H9 (cell line): Measurements from ENCODE around the gene JMJD1C. TPM values are rescaled to one million over a fixed set of nuclear protein-coding genes. Genes with fewer than 3 reads are reported as not detected.
A peak's percentile ranks its signal among the peaks of the same experiment; 100 is the strongest.

ENCODE experiments used
- DNase-seq: peaks from one replicate; pipeline ENCODE4 v3.0.0-alpha.2; 2017
- H2AFZ ChIP-seq: one replicate; pipeline ENCODE4 v1.6.1; 2013; ENCODE audit warnings: mild to moderate bottlenecking, low read length, control low read depth, moderate library complexity
- H2AK5ac ChIP-seq: 2 replicates; pipeline ENCODE4 v1.6.1; 2013; ENCODE audit warnings: low read length, control low read depth, mixed read lengths; ENCODE audit not compliant: insufficient read length
- H2BK120ac ChIP-seq: one replicate; pipeline ENCODE4 v1.6.1; 2013; ENCODE audit warnings: low read depth, mild to moderate bottlenecking, low read length, control low read depth, inconsistent platforms; ENCODE audit not compliant: poor library complexity, severe bottlenecking
- H2BK12ac ChIP-seq: 2 replicates; pipeline ENCODE4 v1.6.1; 2013; ENCODE audit warnings: low read length, control low read depth, mixed read lengths, low read depth; ENCODE audit not compliant: insufficient read length
- H2BK15ac ChIP-seq: 2 replicates; pipeline ENCODE4 v1.6.1; 2013; ENCODE audit warnings: low read depth, low read length, control low read depth
- H2BK20ac ChIP-seq: one replicate; pipeline ENCODE4 v1.6.1; 2013; ENCODE audit warnings: low read depth, mild to moderate bottlenecking, low read length, control low read depth, inconsistent platforms; ENCODE audit not compliant: poor library complexity, severe bottlenecking
- H2BK5ac ChIP-seq: 2 replicates; pipeline ENCODE4 v1.6.1; 2013; ENCODE audit warnings: low read length, control low read depth, mixed read lengths; ENCODE audit not compliant: insufficient read length
- H3K14ac ChIP-seq: 2 replicates; pipeline ENCODE4 v1.6.1; 2013; ENCODE audit warnings: low read length, control low read depth; ENCODE audit not compliant: insufficient read depth
- H3K18ac ChIP-seq: 2 replicates; pipeline ENCODE4 v1.6.1; 2013; ENCODE audit warnings: low read depth, mild to moderate bottlenecking, mixed read lengths, low read length, control low read depth; ENCODE audit not compliant: insufficient read length
- H3K23ac ChIP-seq: 2 replicates; pipeline ENCODE4 v1.6.1; 2013; ENCODE audit warnings: low read length, control low read depth, mixed read lengths, low read depth; ENCODE audit not compliant: insufficient read length
- H3K23me2 ChIP-seq: 2 replicates; pipeline ENCODE4 v1.6.1; 2013; ENCODE audit warnings: low read depth, mild to moderate bottlenecking, mixed read lengths, low read length, control low read depth; ENCODE audit not compliant: insufficient read length, poor library complexity, severe bottlenecking
- H3K27ac ChIP-seq: 2 replicates; pipeline ENCODE4 v1.5.1; 2013; ENCODE audit warnings: low read length, control low read depth, mixed read lengths, low read depth; ENCODE audit not compliant: insufficient read length
- H3K27me3 ChIP-seq: 2 replicates; pipeline ENCODE4 v1.6.1; 2013; ENCODE audit warnings: low read length, control low read depth, inconsistent platforms; ENCODE audit not compliant: insufficient read depth
- H3K4ac ChIP-seq: 2 replicates; pipeline ENCODE4 v1.6.1; 2013; ENCODE audit warnings: low read depth, mild to moderate bottlenecking, control low read depth, inconsistent platforms, low read length, moderate library complexity
- H3K4me1 ChIP-seq: 2 replicates; pipeline ENCODE4 v1.6.1; 2013; ENCODE audit warnings: low read length, control low read depth, inconsistent platforms; ENCODE audit not compliant: insufficient read depth
- H3K4me2 ChIP-seq: 2 replicates; pipeline ENCODE4 v1.6.1; 2013; ENCODE audit warnings: low read length, control low read depth, mixed read lengths; ENCODE audit not compliant: insufficient read length, insufficient read depth
- H3K56ac ChIP-seq: 2 replicates; pipeline ENCODE4 v1.6.1; 2013; ENCODE audit warnings: low read depth, mild to moderate bottlenecking, mixed read lengths, low read length, control low read depth; ENCODE audit not compliant: insufficient read length
- H3K79me1 ChIP-seq: 2 replicates; pipeline ENCODE4 v1.6.1; 2013; ENCODE audit warnings: low read depth, mild to moderate bottlenecking, moderate library complexity, low read length, control low read depth, inconsistent platforms; ENCODE audit not compliant: insufficient read depth, poor library complexity, severe bottlenecking
- H3K79me2 ChIP-seq: 2 replicates; pipeline ENCODE4 v1.6.1; 2013; ENCODE audit warnings: low read length, control low read depth, inconsistent platforms; ENCODE audit not compliant: insufficient read depth
- H3K9ac ChIP-seq: 2 replicates; pipeline ENCODE4 v1.6.1; 2013; ENCODE audit warnings: low read length, control low read depth, mixed read lengths; ENCODE audit not compliant: insufficient read length; ENCODE audit errors: extremely low read depth
- H3K9me3 ChIP-seq: one replicate; pipeline ENCODE4 v1.6.1; 2013; ENCODE audit warnings: low read depth, low read length, inconsistent platforms; ENCODE audit not compliant: control insufficient read depth
- H3T11ph ChIP-seq: one replicate; pipeline ENCODE4 v1.6.1; 2013; ENCODE audit warnings: mild to moderate bottlenecking, low read length, control low read depth, inconsistent platforms
- H4K20me1 ChIP-seq: one replicate; pipeline ENCODE4 v1.6.1; 2013; ENCODE audit not compliant: control insufficient read depth, insufficient read length, insufficient read depth
- H4K5ac ChIP-seq: 2 replicates; pipeline ENCODE4 v1.6.1; 2013; ENCODE audit warnings: low read depth, mild to moderate bottlenecking, mixed read lengths, low read length, control low read depth; ENCODE audit not compliant: insufficient read length
- H4K8ac ChIP-seq: replicated peaks from 2 replicates; pipeline ENCODE4 v1.6.1; 2013; ENCODE audit warnings: low read length, control low read depth, mixed read lengths, low read depth; ENCODE audit not compliant: insufficient read length
- H4K91ac ChIP-seq: 2 replicates; pipeline ENCODE4 v1.6.1; 2013; ENCODE audit warnings: low read depth, mild to moderate bottlenecking, moderate library complexity, mixed read lengths, low read length, control low read depth; ENCODE audit not compliant: insufficient read length
- H3K27ac Mint-ChIP-seq, 3 experiments: 2 replicates in 2 of 3; 3 replicates in 1 of 3; pipeline ENCODE4 v1.8.0; 2020 to 2021; ENCODE audit warnings: mixed read lengths in 3 of 3, mild to moderate bottlenecking in 1 of 3, moderate library complexity in 1 of 3
- H3K27me3 Mint-ChIP-seq: 2 replicates; pipeline ENCODE4 v1.8.0; 2021; ENCODE audit warnings: low read depth, mild to moderate bottlenecking, moderate library complexity, mixed read lengths
- H3K36me3 Mint-ChIP-seq, 3 experiments: 2 replicates in 2 of 3; 3 replicates in 1 of 3; pipeline ENCODE4 v1.8.0; 2020 to 2021; ENCODE audit warnings: low read depth in 3 of 3, mixed read lengths in 3 of 3; ENCODE audit not compliant: insufficient read depth in 1 of 3
- H3K4me1 Mint-ChIP-seq, 2 experiments: 2 replicates each; pipeline ENCODE4 v1.8.0; 2020; ENCODE audit warnings: mixed read lengths in 2 of 2
- H3K4me3 Mint-ChIP-seq, 2 experiments: 2 replicates in 1 of 2; 3 replicates in 1 of 2; pipeline ENCODE4 v1.8.0; 2020 to 2021; ENCODE audit warnings: mild to moderate bottlenecking in 2 of 2, mixed read lengths in 2 of 2, moderate library complexity in 1 of 2
- H3K9me3 Mint-ChIP-seq, 2 experiments: 2 replicates in 1 of 2; 3 replicates in 1 of 2; pipeline ENCODE4 v1.8.0; 2020; ENCODE audit warnings: mild to moderate bottlenecking in 2 of 2, mixed read lengths in 2 of 2, moderate library complexity in 1 of 2
- CTCF ChIP-seq: fragments of 200-600 bp; sonication (generic); conservative IDR thresholded peaks from 3 replicates; pipeline ENCODE4 v1.8.0; 2021; ENCODE audit warnings: antibody characterized with exemption, mild to moderate bottlenecking
- WGBS: extraction: QIAGEN DNeasy Blood & Tissue Kit; methylation state at CpG from one replicate; pipeline ENCODE4 v1.1.7; 2013; ENCODE audit warnings: missing lambda C conversion rate, low lambda C conversion rate, mixed read lengths; ENCODE audit not compliant: insufficient read length; ENCODE audit errors: extremely low coverage; 5-methylcytosine and 5-hydroxymethylcytosine counted together
- total RNA-seq: library from RNA; stranded (reverse); gene quantifications from 2 replicates; pipeline ENCODE4 v1.2.1, GENCODE V29; 2021

The JMJD1C gene
- total RNA-seq, 1 experiment from 2014 or later: 200 TPM

GRCh38 chr10:63173468-63174232 is 292.1 kb downstream of the JMJD1C start:
- no peak overlapping the region for H3K9ac ChIP-seq
- H3T11ph ChIP-seq: no peak overlapping the region
- no peak overlapping the region for H4K91ac ChIP-seq
- no peak overlapping the region for H2BK15ac ChIP-seq
- DNase-seq: no peak
- WGBS: no CpG with 5 or more reads among the region's 1 CpG
- no peak overlapping the region for H2BK12ac ChIP-seq
- H4K5ac ChIP-seq: no peak overlapping the region
- no peaks in the 10 kb centered on the region for H3K79me2 ChIP-seq
- H4K8ac ChIP-seq: no peak overlapping the region
- peaks cover 40 to 97% (median 85%) of the 10 kb centered on the region in 3 experiments; a peak in 6 of 7 replicates for H3K36me3 Mint-ChIP-seq
- H3K4me1 ChIP-seq: no peaks in the 10 kb centered on the region
- TF ChIP-seq CTCF: no peak
- H3K27me3 ChIP-seq: no peaks in the 10 kb centered on the region
- no peak overlapping the region for H2AFZ ChIP-seq
- H3K9me3 Mint-ChIP-seq: no peaks in the 10 kb centered on the region
- no peak overlapping the region for H2BK20ac ChIP-seq
- no peak overlapping the region for H3K23ac ChIP-seq
- no peak overlapping the region for H2BK5ac ChIP-seq
- no peak overlapping the region for H3K18ac ChIP-seq
- no peak overlapping the region for H3K27ac ChIP-seq
- H3K4me3 Mint-ChIP-seq: no peak overlapping the region
- H2BK120ac ChIP-seq: no peak overlapping the region
- no peaks in the 10 kb centered on the region; a peak in 1 of 4 replicates for H3K4me1 Mint-ChIP-seq
- no peaks in the 10 kb centered on the region for H4K20me1 ChIP-seq
- no peaks in the 10 kb centered on the region for H3K27me3 Mint-ChIP-seq
- no peaks in the 10 kb centered on the region for H3K23me2 ChIP-seq
- H3K4me2 ChIP-seq: no peak overlapping the region
- H3K56ac ChIP-seq: no peak overlapping the region
- no peaks in the 10 kb centered on the region for H3K9me3 ChIP-seq
- no peaks in the 10 kb centered on the region for H3K79me1 ChIP-seq
- H3K4ac ChIP-seq: no peak overlapping the region
- H2AK5ac ChIP-seq: no peak overlapping the region
- H3K27ac Mint-ChIP-seq: peak overlapping the region in 1 of 3 experiments; percentile 73; a peak in 3 of 7 replicates
- no peak overlapping the region for H3K14ac ChIP-seq
